HG03103 (cell line): ENCODE data around the gene LYL1.

Experiments
- ATAC-seq: cut with Tn5 transposase; IDR thresholded peaks from one replicate; pipeline ENCODE4 v1.9.1; 2021; ENCODE audit warnings: low read depth; ENCODE audit not compliant: unreplicated experiment

Gene LYL1

GRCh38 chr19:13110099-13110610 lies 7.5 kb upstream of the LYL1 start:
- ATAC-seq: no peak

GRCh38 chr19:13109361-13110098 lies 6.9 kb upstream of the LYL1 start:
- ATAC-seq: no peak

- no peak for ATAC-seq
Observed at GRCh38 chr19:13104848-13105711, 2.4 kb upstream of the LYL1 start.

GRCh38 chr19:13104360-13104847 lies 1.7 kb upstream of the LYL1 start:
- no peak for ATAC-seq

- no peak for ATAC-seq
Observed at GRCh38 chr19:13103581-13104359, 1.1 kb upstream of the LYL1 start.

- no peak for ATAC-seq
Observed at GRCh38 chr19:13102416-13102665, 317 bp downstream of the LYL1 start.

- no peak for ATAC-seq
Observed at GRCh38 chr19:13101590-13102415, 855 bp downstream of the LYL1 start.

GRCh38 chr19:13100841-13101589 lies 1.6 kb downstream of the LYL1 start:
- ATAC-seq: no peak

- no peak for ATAC-seq
Observed at GRCh38 chr19:13100031-13100588, 2.5 kb downstream of the LYL1 start.

- no peak for ATAC-seq
Observed at GRCh38 chr19:13099073-13099999, 3.3 kb downstream of the LYL1 start.

GRCh38 chr19:13098277-13099072 lies 4.2 kb downstream of the LYL1 start:
- no peak for ATAC-seq

GRCh38 chr19:13097463-13098258 lies 5.0 kb downstream of the LYL1 start:
- no peak for ATAC-seq

GRCh38 chr19:13097033-13097462 lies 5.6 kb downstream of the LYL1 start:
- ATAC-seq: no peak

- ATAC-seq: no peak
Observed at GRCh38 chr19:13095934-13096927, 6.4 kb downstream of the LYL1 start.

GRCh38 chr19:13095393-13095784 lies 7.3 kb downstream of the LYL1 start:
- ATAC-seq: no peak
